Sigmoid colon (tissue), 4 donors: ENCODE data around the gene SH3RF2.

Experiments
- EP300 ChIP-seq, 4 donors: sonication (generic); formaldehyde crosslinking; IDR thresholded peaks; one replicate each; pipeline ENCODE4 v1.6.1; 2017; ENCODE audit warnings: antibody characterized with exemption in 4 of 4
- POLR2A ChIP-seq, 2 donors: fragments of 450-650 bp; IDR thresholded peaks; one replicate each; pipeline ENCODE4 v1.6.1; 2016; ENCODE audit warnings: antibody characterized with exemption in 2 of 2, mild to moderate bottlenecking in 2 of 2, moderate library complexity in 2 of 2
- TF ChIP-seq, protein P1 (sequence below), 4 experiments: fragments of 450-650 bp in 3 of 4; fragments of 200-600 bp in 1 of 4; IDR thresholded peaks; one replicate each; pipeline ENCODE4 v1.5.1; 2016 to 2019; ENCODE audit warnings: antibody characterized with exemption in 4 of 4, mild to moderate bottlenecking in 3 of 4, moderate library complexity in 2 of 4

DNA sequence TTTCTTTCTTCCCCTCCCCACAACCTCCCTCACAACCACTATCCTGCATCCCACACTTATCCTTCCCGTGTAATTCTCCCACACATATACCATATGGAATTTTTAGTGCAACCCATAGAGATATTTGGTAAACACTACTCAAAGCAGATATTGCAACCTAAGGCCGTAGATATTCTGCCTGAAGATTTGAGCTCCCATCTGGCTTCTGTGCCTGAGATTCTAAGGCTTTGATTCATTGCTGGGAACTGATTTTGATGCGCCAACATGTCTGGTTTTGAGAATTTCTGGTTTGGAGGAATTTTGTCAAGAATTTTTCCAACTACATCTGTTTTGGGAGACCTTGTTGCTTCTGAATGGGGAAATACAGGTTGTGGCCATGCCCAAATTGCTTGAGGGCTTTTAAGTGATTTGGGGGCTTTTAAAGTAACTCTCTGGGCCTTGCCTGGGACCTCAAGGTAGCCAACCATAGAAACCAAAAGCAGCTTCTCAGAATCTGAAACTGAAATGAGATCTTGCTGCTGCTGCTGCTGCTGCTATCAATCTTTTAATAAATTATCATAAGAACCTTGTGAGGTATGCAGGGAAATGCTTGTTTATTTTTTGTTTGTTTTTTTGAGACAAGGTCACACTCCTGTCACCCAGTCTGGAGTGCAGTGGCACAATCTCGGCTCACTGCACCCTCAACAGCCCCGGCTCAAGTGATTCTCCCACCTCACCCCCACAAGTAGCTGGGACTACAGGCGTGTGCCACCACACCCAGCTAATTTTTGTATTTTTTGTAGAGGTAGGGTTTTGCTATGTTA is 132.8 kb downstream of the SH3RF2 start:
- TF ChIP-seq, protein P1, sequence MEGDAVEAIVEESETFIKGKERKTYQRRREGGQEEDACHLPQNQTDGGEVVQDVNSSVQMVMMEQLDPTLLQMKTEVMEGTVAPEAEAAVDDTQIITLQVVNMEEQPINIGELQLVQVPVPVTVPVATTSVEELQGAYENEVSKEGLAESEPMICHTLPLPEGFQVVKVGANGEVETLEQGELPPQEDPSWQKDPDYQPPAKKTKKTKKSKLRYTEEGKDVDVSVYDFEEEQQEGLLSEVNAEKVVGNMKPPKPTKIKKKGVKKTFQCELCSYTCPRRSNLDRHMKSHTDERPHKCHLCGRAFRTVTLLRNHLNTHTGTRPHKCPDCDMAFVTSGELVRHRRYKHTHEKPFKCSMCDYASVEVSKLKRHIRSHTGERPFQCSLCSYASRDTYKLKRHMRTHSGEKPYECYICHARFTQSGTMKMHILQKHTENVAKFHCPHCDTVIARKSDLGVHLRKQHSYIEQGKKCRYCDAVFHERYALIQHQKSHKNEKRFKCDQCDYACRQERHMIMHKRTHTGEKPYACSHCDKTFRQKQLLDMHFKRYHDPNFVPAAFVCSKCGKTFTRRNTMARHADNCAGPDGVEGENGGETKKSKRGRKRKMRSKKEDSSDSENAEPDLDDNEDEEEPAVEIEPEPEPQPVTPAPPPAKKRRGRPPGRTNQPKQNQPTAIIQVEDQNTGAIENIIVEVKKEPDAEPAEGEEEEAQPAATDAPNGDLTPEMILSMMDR (IDR thresholded peaks at IDR 0.05), result no peak
- no peak for TF ChIP-seq POLR2A (IDR thresholded peaks at IDR 0.05)
- no peak for TF ChIP-seq EP300 (IDR thresholded peaks at IDR 0.05)
